Common myeloid progenitor, CD34-positive (primary cell): ENCODE measurements around the gene TLX1.

ENCODE experiments used
- CTCF ChIA-PET: fragments of 350-600 bp; sonication (Branson Sonifier 250); formaldehyde crosslinking; loops from one replicate; lab custom pipeline; 2021; ENCODE audit warnings: antibody characterized with exemption; lab: Charles Lee
- POLR2A ChIA-PET: fragments of 350-600 bp; sonication (Branson Sonifier 250); formaldehyde crosslinking; loops from one replicate; lab custom pipeline; 2021; ENCODE audit warnings: antibody characterized with exemption; lab: Charles Lee
- DNase-seq, 3 donors: peaks; one replicate each; pipeline versions ENCODE4 v3.0.0 to v3.0.0-alpha.2; 2013
- H3K27ac ChIP-seq, 2 experiments: 1 replicate in 1 of 2; 2 replicates in 1 of 2; pipeline ENCODE4 v1.7.0; 2013; ENCODE audit warnings: inconsistent platforms in 2 of 2, low read length in 2 of 2, mild to moderate bottlenecking in 2 of 2, low read depth in 1 of 2, moderate library complexity in 1 of 2; ENCODE audit not compliant: severe bottlenecking in 2 of 2, insufficient read depth in 1 of 2, poor library complexity in 1 of 2
- H3K27me3 ChIP-seq, 5 experiments: replicated peaks in 2 of 5; 1 replicate in 3 of 5; 2 replicates in 2 of 5; pipeline versions ENCODE4 v1.6.1 to v1.7.0; 2013; ENCODE audit warnings: low read length in 4 of 5, mild to moderate bottlenecking in 2 of 5, moderate library complexity in 2 of 5, inconsistent platforms in 1 of 5; ENCODE audit not compliant: insufficient read depth in 5 of 5, control insufficient read depth in 4 of 5
- H3K36me3 ChIP-seq, 4 experiments: 1 replicate in 2 of 4; 2 replicates in 2 of 4; pipeline versions ENCODE4 v1.6.1 to v1.7.0; 2013; ENCODE audit warnings: low read length in 3 of 4, control low read depth in 1 of 4, mild to moderate bottlenecking in 1 of 4; ENCODE audit not compliant: control insufficient read depth in 4 of 4, insufficient read depth in 4 of 4
- H3K4me1 ChIP-seq, 4 experiments: 1 replicate in 3 of 4; 2 replicates in 1 of 4; pipeline versions ENCODE4 v1.6.1 to v1.7.1; 2013; ENCODE audit warnings: low read length in 3 of 4, mild to moderate bottlenecking in 3 of 4, control low read depth in 1 of 4, inconsistent platforms in 1 of 4, moderate library complexity in 1 of 4; ENCODE audit not compliant: control insufficient read depth in 4 of 4, insufficient read depth in 4 of 4; ENCODE audit errors: control extremely low read depth in 1 of 4
- H3K4me3 ChIP-seq, 7 experiments: 1 replicate in 4 of 7; 2 replicates in 3 of 7; pipeline versions ENCODE4 v1.5.1 to v1.7.0; 2013; ENCODE audit warnings: mild to moderate bottlenecking in 7 of 7, low read length in 6 of 7, moderate library complexity in 6 of 7, inconsistent platforms in 2 of 7, low read depth in 2 of 7, control low read depth in 1 of 7; ENCODE audit not compliant: insufficient read depth in 4 of 7, control insufficient read depth in 1 of 7; ENCODE audit errors: extremely low read depth in 1 of 7
- H3K9me3 ChIP-seq, 5 experiments: 1 replicate in 4 of 5; 2 replicates in 1 of 5; pipeline versions ENCODE4 v1.6.1 to v1.7.1; 2013; ENCODE audit warnings: low read length in 4 of 5, mild to moderate bottlenecking in 2 of 5, inconsistent platforms in 1 of 5, low read depth in 1 of 5, moderate library complexity in 1 of 5; ENCODE audit not compliant: control insufficient read depth in 4 of 5, insufficient read depth in 2 of 5; ENCODE audit errors: control extremely low read depth in 1 of 5
- WGBS: methylation state at CpG from one replicate; pipeline ENCODE4 v1.1.5; 2013; ENCODE audit not compliant: insufficient coverage; 5-methylcytosine and 5-hydroxymethylcytosine counted together

TLX1 gene

GRCh38 chr10:101158459-101159058 lies 27.5 kb downstream of the TLX1 start:
- H3K27ac ChIP-seq = no peak overlapping the region
- H3K4me3 ChIP-seq = no peak overlapping the region
- POLR2A ChIA-PET = no interaction called here
- 81% methylated on average over 3 of the region's 4 CpGs for WGBS
- CTCF ChIA-PET = interaction anchor here (0.8 to 11.6 kb wide), 6 partner anchors 9 to 63 kb away, joined by 3 to 74 read pairs (median 3); no protein-coding TSS in a partner anchor
- H3K4me1 ChIP-seq = peaks cover 0 to 2% (median 0%) of the 10 kb centered on the region in 4 experiments
- peaks cover 11 to 96% (median 32%) of the 10 kb centered on the region in 5 experiments for H3K27me3 ChIP-seq
- H3K9me3 ChIP-seq = peaks cover 0 to 3% (median 0%) of the 10 kb centered on the region in 5 experiments
- no peaks in the 10 kb centered on the region for H3K36me3 ChIP-seq
- DNase-seq = no peak

- no peak overlapping the region for H3K27ac ChIP-seq
- H3K27me3 ChIP-seq = peaks cover 26 to 94% (median 31%) of the 10 kb centered on the region in 5 experiments
- ChIA-PET CTCF (interaction anchor here (0.8 to 11.6 kb wide), 11 partner anchors 10 to 341 kb away, joined by 3 to 74 read pairs (median 4); no protein-coding TSS in a partner anchor), POLR2A (no interaction called here)
- no peak overlapping the region for H3K4me3 ChIP-seq
- WGBS = 5% methylated on average over 18 of the region's 20 CpGs
- peak; percentile 71 to 86 (median 81) for DNase-seq
- H3K9me3 ChIP-seq = peaks cover 0 to 6% (median 0%) of the 10 kb centered on the region in 5 experiments
- peaks cover 0 to 2% (median 0%) of the 10 kb centered on the region in 4 experiments for H3K4me1 ChIP-seq
- no peaks in the 10 kb centered on the region for H3K36me3 ChIP-seq
These were observed 30.6 kb downstream of the TLX1 start for GRCh38 chr10:101161494-101162299.

GRCh38 chr10:101162677-101163076 lies 31.6 kb downstream of the TLX1 start:
- 35% methylated on average over 3 of the region's 3 CpGs for WGBS
- Histone ChIP-seq H3K27ac (no peak overlapping the region), H3K36me3 (no peaks in the 10 kb centered on the region), H3K4me1 (peaks cover 0 to 2% (median 0%) of the 10 kb centered on the region in 4 experiments), H3K9me3 (peaks cover 0 to 6% (median 0%) of the 10 kb centered on the region in 5 experiments), H3K27me3 (peaks cover 20 to 93% (median 29%) of the 10 kb centered on the region in 5 experiments), H3K4me3 (no peak overlapping the region)
- CTCF ChIA-PET = interaction anchor here (1.1 kb wide), 1 partner anchor 20 kb away, joined by 3 read pairs; no protein-coding TSS in a partner anchor
- no peak for DNase-seq
- POLR2A ChIA-PET = no interaction called here

DNA sequence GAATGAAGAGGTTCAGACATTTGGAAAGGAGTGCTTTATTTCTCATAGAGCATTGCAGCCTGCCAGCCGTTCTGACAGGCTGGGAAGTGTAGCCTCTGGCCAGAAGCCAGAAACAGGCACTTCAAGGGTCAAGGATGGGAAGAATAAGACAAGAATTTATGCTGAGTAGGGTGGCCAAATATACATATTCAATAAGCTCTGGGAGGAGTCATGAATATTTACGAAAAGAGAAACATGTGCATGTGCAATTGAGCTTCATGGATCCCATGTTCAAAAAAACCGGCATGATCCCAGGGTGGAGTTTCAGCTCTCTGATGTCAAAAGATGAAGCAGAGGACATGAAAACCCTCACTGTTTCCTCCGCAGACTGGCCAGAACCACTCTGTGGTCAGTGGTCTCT lies 32.9 kb downstream of the TLX1 start:
- ChIA-PET CTCF (interaction anchor here (0.7 to 1.6 kb wide), 3 partner anchors 13 to 46 kb away, joined by 3 read pairs; no protein-coding TSS in a partner anchor), POLR2A (no interaction called here)
- Histone ChIP-seq H3K36me3 (no peaks in the 10 kb centered on the region), H3K27ac (no peak overlapping the region), H3K4me3 (no peak overlapping the region), H3K4me1 (peaks cover 0 to 2% (median 0%) of the 10 kb centered on the region in 4 experiments), H3K9me3 (peaks cover 0 to 4% (median 0%) of the 10 kb centered on the region in 5 experiments), H3K27me3 (peaks cover 22 to 92% (median 23%) of the 10 kb centered on the region in 5 experiments)
- 51% methylated on average over 4 of the region's 4 CpGs for WGBS
- DNase-seq = no peak

- H3K27ac ChIP-seq = no peak overlapping the region
- WGBS = 100% methylated on average over 1 of the region's 3 CpGs
- peaks cover 0 to 3% (median 0%) of the 10 kb centered on the region in 5 experiments for H3K9me3 ChIP-seq
- no peak overlapping the region for H3K4me3 ChIP-seq
- H3K36me3 ChIP-seq = no peaks in the 10 kb centered on the region
- peaks cover 0 to 2% (median 0%) of the 10 kb centered on the region in 4 experiments for H3K4me1 ChIP-seq
- peaks cover 11 to 85% (median 23%) of the 10 kb centered on the region in 5 experiments for H3K27me3 ChIP-seq
- CTCF ChIA-PET = interaction anchor here (0.7 to 2.3 kb wide), 5 partner anchors 11 to 50 kb away, joined by 3 to 8 read pairs (median 4); no protein-coding TSS in a partner anchor
- POLR2A ChIA-PET = no interaction called here
- no peak for DNase-seq
These were observed 34.6 kb downstream of the TLX1 start for GRCh38 chr10:101165736-101166135.

- 100% methylated on average over 1 of the region's 2 CpGs for WGBS
- peaks cover 0 to 3% (median 0%) of the 10 kb centered on the region in 5 experiments for H3K9me3 ChIP-seq
- H3K4me3 ChIP-seq = no peak overlapping the region
- H3K4me1 ChIP-seq = peaks cover 0 to 2% (median 0%) of the 10 kb centered on the region in 4 experiments
- ChIA-PET CTCF (interaction anchor here (0.7 to 2.3 kb wide), 6 partner anchors 11 to 49 kb away, joined by 3 to 8 read pairs (median 4); no protein-coding TSS in a partner anchor), POLR2A (no interaction called here)
- H3K36me3 ChIP-seq = no peaks in the 10 kb centered on the region
- no peak for DNase-seq
- peaks cover 13 to 84% (median 22%) of the 10 kb centered on the region in 5 experiments for H3K27me3 ChIP-seq
- H3K27ac ChIP-seq = no peak overlapping the region
These were observed 35.3 kb downstream of the TLX1 start for GRCh38 chr10:101166430-101166829.
